CD4-positive, alpha-beta T cell treated with Interferon alpha-2 for 1 hour (primary cell): ENCODE data around the gene MAT1A.
"Not testable (repeated sequence)": the region's sequence is repeated elsewhere in the genome, so short reads cannot be mapped to it uniquely, and the experiment has no call there.

ENCODE experiments used
- DNase-seq, 2 donors: peaks; one replicate each; pipeline ENCODE4 v3.0.0-alpha.2; 2020 to 2022

MAT1A gene

DNA sequence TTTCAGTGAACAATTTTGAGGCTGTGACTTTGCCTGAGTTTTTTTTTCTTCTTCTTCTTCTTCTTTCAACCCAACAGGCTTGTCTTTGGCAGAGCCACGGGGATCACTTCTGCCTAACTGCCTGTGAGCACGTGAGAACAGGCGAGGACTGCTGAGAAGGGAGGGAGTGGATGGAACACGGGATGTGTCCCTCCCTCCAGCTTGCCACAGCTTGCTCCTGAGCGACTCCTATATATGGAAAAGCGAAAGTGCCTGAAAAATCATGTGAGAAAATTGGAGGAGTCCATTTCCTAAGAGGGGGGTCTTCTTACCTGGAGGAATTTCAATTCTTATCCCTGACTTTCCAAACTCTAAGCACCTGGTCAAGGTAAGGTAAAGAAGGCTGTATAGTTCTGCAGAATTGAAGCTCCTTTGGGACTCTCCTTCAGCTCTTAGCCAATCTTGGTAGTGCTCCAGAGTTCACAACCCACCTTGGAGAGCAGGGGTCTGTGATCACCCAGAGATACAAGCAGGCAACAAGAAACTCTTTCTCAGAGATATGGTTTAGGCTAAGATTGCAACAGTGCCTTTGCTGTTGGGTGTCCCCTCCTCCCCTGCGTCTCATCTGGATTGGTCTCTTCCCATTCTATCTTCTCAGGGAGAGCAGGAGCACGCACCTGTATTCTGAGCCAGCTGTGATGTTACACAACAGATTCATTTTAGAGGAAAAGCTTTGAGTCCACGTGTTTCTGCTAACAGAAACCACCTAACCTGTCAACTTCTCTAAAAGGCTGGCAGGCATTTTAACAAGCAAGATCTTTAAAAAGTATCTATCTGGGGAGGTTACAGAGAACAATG is at the start of gene MAT1A:
MAT1A (minus strand) TSS at position 208 of the 837 bp plus-strand sequence. CDS start 235 bp downstream, outside the sequence.
- DNase-seq = no peak

DNA sequence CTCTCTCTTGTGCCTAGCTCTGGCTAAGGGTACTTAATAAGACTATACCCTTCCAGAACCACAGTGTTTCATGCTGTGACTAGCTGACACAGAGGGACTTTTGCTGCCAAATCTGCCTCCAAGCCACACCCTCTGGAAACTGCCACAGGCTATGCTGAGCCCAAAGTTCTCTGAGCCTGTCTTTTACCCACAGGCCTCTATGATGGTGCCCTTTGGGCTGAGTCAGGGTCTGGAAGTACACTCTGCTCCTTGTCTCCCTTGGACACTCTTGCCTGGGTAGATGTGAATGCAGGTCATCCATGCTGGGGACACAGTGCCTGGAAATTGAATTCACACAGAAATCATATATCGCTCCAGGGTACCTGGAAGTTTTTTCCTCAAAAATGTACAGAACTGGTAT is 44.5 kb upstream of the MAT1A start:
- no peak for DNase-seq

DNA sequence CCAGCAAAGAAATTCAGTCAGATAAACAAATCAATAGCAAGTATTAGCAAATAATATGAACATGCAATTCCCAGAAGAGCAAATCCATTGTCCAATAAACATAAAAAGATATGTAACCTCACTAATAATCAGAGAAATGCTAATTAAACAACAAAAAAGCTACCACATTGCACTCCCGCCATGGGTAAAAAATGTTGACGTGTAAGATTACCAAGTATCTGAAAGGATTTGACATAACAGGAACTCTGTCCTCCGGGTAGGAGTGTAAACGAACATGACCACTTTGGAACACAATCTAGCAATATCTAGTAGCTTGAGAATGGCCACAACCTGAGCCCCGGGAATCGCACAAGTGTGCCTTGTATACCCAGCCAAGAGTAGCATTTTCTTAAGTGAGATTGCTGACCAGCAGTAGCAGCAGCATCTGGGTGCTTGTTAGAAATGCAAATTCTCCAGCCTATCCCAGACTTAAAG is 35.5 kb upstream of the MAT1A start:
- no peak for DNase-seq

DNA sequence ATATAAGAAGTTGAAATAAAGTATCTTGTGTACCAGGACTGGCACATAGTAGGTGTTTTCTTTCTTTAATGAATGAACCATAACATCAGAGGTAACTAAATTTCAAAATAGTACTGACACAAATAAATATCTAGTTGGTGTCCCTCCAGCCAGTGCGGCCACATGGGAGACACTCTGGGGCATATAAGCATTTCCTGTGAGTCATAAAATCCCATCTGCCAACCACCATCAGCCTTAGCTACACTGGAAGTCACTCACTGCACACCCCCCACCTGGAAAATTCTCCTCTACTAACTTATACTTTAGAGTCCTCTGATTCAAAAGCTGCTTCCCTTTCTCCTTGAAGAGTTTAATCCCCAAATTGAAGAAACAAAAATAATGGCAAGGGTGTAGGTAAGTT is 34.6 kb upstream of the MAT1A start:
- no peak for DNase-seq

DNA sequence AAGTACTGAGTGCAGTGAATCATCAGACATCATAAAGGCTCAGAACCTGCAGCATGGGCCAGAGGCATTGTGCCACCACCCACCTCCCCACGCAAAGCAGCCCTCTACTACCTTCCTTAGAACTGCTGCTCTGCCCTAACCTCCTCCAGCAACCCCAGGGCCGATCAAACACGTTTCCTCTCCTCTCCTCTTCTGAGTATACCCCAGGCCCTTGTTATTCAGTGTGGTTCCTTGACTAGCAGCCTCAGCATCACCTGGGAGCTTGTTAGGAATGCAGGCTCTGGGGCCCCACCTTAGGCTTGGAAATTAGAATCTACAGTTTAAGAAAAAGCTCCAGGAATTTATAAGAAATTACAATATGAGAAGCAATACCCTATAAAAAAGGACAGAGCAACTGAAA is 33.9 kb upstream of the MAT1A start:
- DNase-seq = no peak

DNA sequence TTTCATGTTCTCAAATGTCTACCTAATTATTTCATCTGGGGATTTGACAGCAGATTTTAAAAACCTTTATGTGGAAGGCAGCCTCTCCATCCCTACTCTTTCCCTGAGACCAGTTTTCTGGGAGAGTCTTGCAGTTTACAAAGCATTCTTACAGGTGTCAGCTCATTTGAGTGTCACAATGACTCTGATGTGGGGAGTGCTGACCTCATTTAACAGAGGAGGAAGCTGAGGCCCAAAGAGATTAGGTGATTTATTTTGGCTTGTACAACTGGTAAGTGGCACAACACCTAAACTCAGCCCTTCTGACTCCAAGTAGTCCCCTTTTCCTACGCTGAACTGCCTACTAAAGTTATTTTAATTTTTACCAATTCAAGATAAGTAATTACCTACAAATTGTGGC is 33.3 kb upstream of the MAT1A start:
- DNase-seq = no peak

DNA sequence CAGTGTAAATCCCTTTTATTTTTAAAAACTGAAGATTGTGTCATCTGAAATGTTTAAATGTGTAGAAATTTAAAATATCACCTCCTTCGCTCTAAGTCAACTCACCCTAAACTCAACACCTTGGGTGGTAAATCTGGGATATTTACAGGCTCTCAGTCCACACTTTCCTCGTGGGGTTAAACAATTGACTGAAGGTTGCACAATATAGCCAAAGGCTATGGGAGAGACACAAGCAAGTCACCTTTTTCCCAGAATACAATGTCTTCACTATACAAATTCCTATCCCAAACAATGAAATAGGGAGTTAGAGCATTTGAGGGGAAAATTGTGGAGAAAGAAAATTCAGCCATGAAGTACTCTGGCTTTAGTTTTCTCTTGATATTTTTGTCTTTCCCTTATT is 32.7 kb upstream of the MAT1A start:
- no peak for DNase-seq

DNA sequence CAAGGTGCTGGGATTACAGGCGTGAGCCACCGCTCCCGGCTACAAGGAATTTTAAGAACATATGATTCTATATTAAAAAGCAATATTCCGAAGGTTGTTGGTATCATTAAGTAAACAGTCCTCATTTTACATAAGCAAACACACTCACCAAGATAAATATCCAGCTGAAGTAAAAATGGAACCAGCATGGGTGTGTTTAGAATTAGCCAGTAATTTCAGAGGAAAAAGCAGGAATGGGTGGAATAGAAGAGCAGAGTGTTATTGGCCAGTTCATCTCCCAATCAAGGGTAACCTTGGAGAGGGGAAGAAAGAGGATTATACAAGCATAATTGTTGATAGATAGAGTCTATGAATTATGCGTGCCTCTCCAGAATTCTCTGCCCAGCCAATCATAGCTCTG is 31.7 kb upstream of the MAT1A start:
- DNase-seq = no peak

DNA sequence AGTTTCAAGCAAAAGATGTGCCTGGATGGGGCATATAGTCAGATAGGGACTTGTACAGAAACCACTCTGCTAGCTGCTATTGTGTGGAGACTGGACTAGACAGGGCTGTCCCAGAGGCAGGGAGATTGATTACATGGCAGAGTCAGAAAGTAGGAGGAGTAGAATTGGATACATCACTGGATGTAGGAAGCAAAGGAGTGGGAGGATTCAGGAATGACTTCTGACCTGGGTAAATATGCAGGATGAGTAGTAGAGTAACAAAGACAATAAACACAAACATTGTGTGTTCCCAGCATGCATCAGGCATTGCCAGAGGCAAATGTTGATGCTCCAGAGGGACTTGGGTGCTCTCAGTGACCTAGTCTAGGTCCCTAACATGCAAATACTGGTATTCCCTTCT is 30.9 kb upstream of the MAT1A start:
- no peak for DNase-seq

DNA sequence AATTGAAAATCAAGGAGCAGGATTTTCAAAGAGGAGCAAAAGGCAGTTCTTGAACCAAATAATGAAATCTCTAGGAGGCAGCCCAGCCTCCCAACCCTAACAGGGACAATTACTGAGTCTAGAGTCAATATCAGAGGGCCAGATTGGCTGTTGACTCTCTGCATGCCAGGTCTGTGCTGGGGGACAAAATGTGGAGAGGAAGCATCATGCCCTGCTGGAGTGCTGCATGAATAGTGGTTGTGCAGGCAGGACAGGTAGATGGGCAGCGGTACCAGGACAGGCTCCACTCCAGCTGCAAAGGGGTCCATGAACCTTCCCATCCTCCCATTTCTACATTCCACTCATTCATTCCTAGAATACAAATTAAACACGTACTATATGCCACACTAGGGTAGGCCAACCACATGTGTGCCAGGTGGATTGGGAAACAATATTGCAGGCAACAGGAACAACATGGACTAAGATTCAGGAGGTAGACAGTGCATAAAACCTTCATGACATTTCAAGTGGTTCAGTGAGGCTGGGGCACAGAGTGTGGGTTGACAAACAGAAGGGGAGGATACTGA is 30.4 kb upstream of the MAT1A start:
- DNase-seq = no peak

DNA sequence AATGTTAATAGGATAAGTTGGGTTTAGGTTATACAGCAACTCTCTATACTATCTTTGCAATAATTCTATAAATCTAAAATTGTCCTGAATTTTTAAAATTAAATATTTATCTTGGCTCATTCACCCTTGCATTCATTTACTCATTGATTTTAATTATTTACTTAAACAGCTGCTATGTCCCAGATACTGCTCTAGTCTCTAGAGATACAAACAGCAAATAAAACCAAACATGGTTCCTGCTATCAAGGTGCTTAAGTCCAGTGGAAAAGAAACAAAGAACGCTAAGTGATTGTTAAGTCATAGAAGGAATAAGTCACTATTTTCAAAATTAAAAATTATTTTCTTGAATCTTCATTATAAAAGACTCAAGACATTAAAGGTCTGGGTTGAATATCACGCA is 29.9 kb upstream of the MAT1A start:
- no peak for DNase-seq

DNA sequence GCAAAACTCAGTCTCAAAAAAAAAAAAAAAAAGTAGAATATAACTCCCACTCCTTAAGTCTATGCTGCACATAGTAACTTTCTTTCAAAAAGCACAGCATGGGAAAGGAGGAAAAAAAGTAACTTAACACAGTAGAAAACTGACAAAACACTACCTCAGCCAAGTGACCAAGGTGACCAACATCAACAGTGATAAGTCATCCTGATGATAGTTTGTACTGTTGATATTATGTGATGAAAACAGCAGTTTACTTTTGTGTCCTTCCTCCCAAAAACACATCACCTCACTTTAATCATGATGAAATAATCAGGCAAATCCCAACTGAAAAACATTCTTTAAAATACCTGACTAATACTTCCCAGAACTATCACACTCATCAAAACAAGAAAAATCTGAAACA is 29.3 kb upstream of the MAT1A start:
- no peak for DNase-seq

DNA sequence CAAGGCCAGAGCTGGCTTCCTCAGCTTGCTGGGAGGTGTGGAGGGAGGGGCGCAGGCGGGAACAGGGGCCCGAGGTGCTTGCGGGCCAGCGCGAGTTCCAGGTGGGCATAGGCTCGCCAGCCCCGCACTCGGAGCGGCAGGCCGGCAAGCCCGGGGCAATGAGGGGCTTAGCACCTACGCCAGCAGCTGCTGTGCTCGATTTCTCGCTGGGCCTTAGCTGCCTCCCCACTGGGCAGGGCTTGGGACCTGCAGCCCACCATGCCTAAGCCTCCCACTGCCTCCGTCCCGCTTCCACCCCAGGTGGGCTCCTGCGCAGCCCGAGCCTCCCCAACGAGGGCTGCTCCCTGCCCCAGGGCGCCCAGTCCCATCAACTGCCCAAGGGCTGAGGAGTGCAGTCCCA is 25.9 kb upstream of the MAT1A start:
- DNase-seq = no peak

DNA sequence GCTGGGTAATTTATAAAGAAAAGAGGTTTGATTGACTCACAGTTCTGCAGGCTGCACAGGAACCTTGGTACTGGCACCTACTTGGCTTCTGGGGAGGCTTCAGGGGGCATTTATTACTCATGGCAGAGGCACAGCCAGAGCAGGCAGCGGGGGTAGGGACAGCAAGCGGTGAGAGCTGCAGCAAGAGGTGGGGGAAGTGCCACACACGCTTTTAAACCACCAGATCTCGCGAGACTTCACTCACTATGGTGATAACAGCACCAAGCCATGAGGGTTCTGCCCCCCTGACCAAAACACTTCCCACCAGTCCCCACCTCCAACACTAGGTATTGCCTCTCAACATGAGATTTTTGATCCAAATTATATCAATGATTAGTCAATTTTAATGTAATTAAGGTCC is 24.1 kb upstream of the MAT1A start:
- no peak for DNase-seq

DNA sequence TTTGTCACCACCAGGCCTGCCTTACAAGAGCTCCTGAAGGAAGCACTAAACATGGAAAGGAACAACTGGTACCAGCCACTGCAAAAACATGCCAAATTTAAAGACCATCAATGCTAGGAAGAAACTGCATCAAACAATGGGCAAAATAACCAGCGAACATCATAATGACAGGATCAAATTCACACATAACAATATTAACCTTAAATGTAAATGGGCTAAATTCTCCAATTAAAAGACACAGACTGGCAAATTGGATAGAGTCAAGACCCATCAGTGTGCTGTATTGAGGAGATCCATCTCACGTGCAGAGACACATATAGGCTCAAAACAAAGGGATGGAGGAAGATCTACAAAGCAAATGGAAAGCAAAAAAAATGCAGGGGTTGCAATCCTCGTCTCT is 16.5 kb upstream of the MAT1A start:
- DNase-seq = not testable (repeated sequence)

DNA sequence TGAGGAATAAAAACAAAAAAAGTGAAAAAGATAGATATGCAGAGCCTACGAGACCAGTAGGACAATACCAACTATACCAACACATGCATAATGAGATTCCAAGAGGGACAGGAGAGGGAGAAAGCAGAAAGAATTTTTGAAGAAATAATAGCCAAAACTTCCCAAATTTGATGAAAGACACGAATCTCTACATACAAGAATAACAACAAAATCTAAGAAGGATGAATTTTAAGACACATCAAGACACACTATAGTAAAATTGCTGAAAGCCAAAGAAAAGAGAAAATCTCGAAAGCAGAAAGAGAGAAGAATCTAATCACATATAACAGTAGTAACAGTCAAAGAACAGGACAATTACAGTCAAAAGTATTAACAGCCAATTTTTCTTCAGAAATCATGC is 7.5 kb upstream of the MAT1A start:
- no peak for DNase-seq

DNA sequence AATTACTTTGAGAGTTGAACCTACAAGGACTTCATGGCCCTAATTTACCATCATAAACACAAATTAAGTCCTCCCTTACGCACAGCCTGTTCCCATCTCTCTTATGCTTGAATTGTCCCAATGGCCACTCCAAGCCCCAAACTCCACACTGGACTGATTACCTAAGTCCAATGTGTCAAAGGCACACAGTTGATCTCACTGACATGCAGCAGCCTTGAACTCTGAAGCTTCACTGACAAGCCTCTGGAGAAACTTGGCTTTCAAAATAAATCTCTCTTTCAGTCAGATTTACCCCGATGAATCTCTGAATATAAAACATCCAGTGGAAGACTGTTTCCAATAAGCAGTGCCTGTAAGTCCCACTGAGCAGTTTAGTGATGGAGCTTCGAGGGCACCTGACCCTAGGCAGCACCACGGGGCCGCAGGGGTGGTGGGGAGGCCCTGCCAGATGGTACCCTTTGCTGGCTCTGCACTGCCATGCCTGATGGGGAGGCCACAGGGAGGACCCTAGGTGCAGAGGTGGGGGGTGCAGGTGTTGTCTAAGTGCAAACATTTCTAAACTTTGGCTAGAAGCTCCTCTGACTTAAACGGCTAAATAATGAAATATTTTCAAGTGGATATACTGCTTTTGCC is 3.3 kb upstream of the MAT1A start:
- DNase-seq = no peak

DNA sequence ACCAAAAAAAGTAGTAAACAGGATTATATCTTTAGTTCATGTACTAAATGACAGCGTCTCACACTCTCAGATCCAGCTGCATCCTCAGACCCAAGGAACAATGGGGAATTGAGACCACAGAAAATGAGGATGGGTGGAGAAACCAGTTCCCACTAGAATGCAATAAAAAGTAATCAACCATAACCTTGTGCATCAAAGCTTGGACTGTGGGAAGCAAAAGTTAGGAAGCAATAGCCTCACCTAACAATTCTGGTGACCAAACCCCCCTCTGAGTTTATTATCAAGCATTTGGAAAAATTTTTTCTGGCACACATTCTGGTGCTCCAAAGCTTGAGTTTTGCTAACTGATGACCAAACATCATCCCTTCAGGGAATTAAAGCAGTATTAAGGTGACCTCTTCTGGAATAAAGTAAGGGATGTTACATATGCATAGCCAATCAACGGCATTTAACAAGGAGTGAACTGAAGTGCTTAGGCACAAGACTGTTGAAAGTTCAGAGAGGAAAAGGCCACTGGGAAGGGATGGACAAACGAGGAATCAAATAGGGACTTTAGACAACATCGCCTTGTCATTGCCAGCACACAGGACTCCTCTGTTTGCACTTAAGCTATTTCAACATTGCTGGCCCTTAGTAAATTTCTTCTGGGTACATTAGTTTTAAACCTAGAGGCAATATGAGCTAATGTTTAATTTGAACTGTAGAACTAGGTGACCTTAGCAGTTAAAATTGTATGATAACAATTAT is 1.2 kb upstream of the MAT1A start:
- no peak for DNase-seq

DNA sequence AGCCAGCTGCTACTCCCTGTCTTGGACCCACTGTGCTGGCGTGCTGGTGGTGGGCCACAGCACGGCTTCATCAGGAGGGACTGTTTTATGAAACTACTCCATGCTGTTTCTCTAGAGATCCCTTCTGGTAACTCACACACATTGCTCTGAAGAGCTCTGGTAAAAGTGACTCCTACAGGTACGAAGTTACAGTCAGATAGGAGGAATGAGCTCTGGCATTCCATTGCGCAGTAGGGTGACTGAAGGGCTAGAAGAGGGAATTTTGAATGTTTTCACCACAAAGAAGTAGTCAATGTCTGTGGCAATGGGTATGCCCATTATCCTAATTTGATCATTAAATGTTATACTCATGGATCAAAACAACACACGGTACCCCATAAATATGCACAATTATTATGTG is 609 bp downstream of the MAT1A start:
- DNase-seq = no peak

DNA sequence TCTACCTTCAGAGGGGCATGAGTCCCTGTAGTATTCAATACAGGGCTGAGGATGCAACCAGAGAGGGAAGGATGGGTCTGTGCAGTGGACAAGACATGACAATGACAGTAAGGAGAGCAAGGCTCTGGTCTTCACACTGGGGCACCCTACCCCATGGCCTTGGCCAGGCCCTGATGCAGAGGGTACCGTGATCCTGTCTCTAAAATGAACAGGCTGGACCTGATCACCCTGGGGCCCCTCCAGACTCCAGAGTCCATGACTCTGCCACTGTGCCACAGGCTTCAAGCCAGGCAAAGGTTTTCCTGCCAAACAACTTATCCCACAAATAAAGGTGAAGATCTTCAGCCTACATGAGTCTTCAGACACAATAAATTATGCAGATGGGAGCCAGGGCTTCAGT is 4.9 kb downstream of the MAT1A start:
- no peak for DNase-seq

DNA sequence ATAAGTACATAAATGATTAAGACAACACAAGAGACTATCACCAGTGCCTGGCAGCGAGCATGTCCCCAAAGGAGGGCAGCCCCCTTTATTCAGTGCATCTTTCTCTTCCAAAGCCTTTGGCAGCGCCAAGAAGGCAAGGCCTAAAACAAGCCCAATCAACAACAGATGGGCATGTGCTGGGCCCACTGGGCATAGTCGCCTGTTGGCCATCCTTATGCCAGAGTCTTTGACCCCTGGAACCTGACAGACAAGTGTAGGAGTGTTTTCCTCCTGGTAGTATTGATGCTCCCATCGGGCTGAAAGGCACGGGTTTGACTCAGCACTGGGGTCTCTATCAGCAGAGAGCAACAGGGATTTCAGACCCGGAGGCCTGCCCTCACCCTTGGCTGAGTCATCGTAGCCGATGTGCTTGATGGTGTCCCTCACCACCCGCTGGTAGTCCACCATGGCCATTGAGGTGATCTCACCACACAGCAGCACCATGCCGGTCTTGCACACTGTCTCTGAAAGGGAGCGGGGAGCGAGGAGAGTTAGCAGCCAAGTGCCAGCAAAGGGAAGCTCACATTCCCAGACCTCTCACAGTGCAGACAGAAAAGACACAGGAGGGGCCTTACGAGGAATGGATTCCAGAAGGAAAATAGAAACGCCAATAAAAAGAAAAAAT is 5.8 kb downstream of the MAT1A start:
- no peak for DNase-seq

DNA sequence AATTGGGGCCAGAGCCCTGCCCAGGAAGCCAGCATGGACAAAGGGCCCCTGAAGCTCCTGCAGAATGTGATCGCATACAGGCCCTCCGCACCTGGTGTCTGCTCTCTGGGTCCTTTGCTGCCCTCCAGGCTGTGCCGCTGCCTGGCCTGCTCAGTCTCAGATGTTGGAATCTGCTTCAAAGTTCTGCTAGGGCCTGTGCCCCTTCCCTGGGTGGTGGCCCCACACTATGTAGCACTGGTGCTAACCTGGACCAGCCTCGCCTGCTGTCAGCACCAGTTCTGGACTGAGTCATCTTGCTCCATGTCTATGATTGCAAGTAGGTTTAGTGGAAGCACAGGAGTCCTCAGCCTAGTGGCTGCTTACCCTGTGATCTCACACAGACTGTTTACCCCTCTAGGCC is 6.3 kb downstream of the MAT1A start:
- DNase-seq = no peak
